Occipital lobe (tissue), 2 donors: ENCODE measurements around the gene FZD8. TPM values are rescaled to one million over a fixed set of nuclear protein-coding genes. Genes with fewer than 3 reads are reported as not detected.
"Not testable (repeated sequence)": the region's sequence is repeated elsewhere in the genome, so short reads cannot be mapped to it uniquely, and the experiment has no call there.

Experiments used
- DNase-seq: peaks from one replicate; lab custom pipeline; 2025; lab: John Stamatoyannopoulos, UW
- total RNA-seq: library from RNA; depleted of rRNA; stranded (reverse); fragments of >200 nt; gene quantifications from one replicate; pipeline ENCODE4 v1.2.3, GENCODE V29; 2014

FZD8 gene
- total RNA-seq: 21.2 TPM

GRCh38 chr10:35642035-35642792 lies at the start of gene FZD8:
FZD8 (minus strand) TSS chr10:35642296; CDS start chr10:35641429, 867 bp downstream.
- peak; percentile 85 for DNase-seq

- no peak for DNase-seq
These were observed 49.6 kb upstream of the FZD8 start for GRCh38 chr10:35691522-35692236.

- DNase-seq: no peak
These were observed 48.4 kb upstream of the FZD8 start for GRCh38 chr10:35690534-35690933.

GRCh38 chr10:35685858-35686257 lies 43.8 kb upstream of the FZD8 start:
- not testable (repeated sequence) for DNase-seq

GRCh38 chr10:35685402-35685801 lies 43.3 kb upstream of the FZD8 start:
- DNase-seq: no peak

- no peak for DNase-seq
These were observed 42.5 kb upstream of the FZD8 start for GRCh38 chr10:35684586-35684985.

GRCh38 chr10:35675846-35676245 lies 33.8 kb upstream of the FZD8 start:
- no peak for DNase-seq

- DNase-seq: no peak
These were observed 32.7 kb upstream of the FZD8 start for GRCh38 chr10:35674843-35675242.

- DNase-seq: no peak
These were observed 27.0 kb upstream of the FZD8 start for GRCh38 chr10:35668865-35669650.

GRCh38 chr10:35667971-35668370 lies 25.9 kb upstream of the FZD8 start:
- DNase-seq: no peak

GRCh38 chr10:35667270-35667889 lies 25.3 kb upstream of the FZD8 start:
- no peak for DNase-seq

GRCh38 chr10:35661236-35661635 lies 19.1 kb upstream of the FZD8 start:
- DNase-seq: no peak

- DNase-seq: no peak
These were observed 17.4 kb upstream of the FZD8 start for GRCh38 chr10:35659456-35659855.

GRCh38 chr10:35657621-35658020 lies 15.5 kb upstream of the FZD8 start:
- no peak for DNase-seq

- DNase-seq: no peak
These were observed 10.7 kb upstream of the FZD8 start for GRCh38 chr10:35652824-35653223.

- DNase-seq: no peak
These were observed 8.8 kb upstream of the FZD8 start for GRCh38 chr10:35650894-35651293.

GRCh38 chr10:35644050-35644950 lies 2.2 kb upstream of the FZD8 start:
- DNase-seq: no peak

- DNase-seq: peak; percentile 54
These were observed 1.3 kb upstream of the FZD8 start for GRCh38 chr10:35643151-35644049.

- DNase-seq: no peak
These were observed 658 bp upstream of the FZD8 start for GRCh38 chr10:35642793-35643114.

- DNase-seq: no peak
These were observed 441 bp downstream of the FZD8 start for GRCh38 chr10:35641676-35642034.
